ENCODE results near the gene FANCI. TPM values are rescaled to one million over a fixed set of nuclear protein-coding genes. Genes with fewer than 3 reads are reported as not detected.
A peak's percentile ranks its signal among the peaks of the same experiment; 100 is the strongest.

Gene FANCI
- total RNA-seq, 2 donors from 2014 or later, result 1.0 to 7.3 TPM

DNA sequence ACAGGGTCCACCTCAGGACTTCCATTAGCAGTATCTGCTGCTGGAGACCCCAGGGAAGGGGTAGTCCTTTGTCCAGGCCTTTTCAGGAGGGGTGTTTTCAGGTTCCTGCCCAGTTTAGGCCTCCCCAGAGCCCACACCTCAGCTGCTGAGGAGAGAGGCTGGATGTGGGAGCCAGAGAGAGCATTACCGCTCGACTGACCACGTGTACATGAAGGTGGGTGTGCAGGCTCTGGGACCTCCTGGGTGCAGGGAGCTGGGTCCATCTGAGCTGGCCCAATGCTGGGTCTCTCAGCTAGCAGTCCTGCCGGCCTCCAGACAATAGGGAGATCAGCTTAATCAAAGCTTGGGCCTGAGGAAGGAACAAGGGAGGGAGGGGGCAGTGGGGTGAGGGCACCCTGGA, 120.0 kb downstream of the FANCI start:
- Histone ChIP-seq H3K4me1 (peaks cover 33% of the 10 kb centered on the region), H3K27me3 (peaks cover 0 to 69% of the 10 kb centered on the region in 2 donors), H3K9me3 (no peaks in the 10 kb centered on the region), H3K27ac (no peak overlapping the region), H3K4me3 (no peak overlapping the region), H3K36me3 (replicated peaks in 1 of 2; ENCODE audit: insufficient read depth in 1 of 2, low read depth in 2 of 2) (no peaks in the 10 kb centered on the region)
- WGBS, 2 donors, result 23 to 43% methylated on average over 1 to 4 of the region's 4 CpGs
- TF ChIP-seq POLR2A (IDR thresholded peaks at IDR 0.05), result no peak
- TF ChIP-seq, protein P1, sequence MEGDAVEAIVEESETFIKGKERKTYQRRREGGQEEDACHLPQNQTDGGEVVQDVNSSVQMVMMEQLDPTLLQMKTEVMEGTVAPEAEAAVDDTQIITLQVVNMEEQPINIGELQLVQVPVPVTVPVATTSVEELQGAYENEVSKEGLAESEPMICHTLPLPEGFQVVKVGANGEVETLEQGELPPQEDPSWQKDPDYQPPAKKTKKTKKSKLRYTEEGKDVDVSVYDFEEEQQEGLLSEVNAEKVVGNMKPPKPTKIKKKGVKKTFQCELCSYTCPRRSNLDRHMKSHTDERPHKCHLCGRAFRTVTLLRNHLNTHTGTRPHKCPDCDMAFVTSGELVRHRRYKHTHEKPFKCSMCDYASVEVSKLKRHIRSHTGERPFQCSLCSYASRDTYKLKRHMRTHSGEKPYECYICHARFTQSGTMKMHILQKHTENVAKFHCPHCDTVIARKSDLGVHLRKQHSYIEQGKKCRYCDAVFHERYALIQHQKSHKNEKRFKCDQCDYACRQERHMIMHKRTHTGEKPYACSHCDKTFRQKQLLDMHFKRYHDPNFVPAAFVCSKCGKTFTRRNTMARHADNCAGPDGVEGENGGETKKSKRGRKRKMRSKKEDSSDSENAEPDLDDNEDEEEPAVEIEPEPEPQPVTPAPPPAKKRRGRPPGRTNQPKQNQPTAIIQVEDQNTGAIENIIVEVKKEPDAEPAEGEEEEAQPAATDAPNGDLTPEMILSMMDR (IDR thresholded peaks at IDR 0.05), result no peak
- DNase-seq (no peak), ATAC-seq (no peak)
- intact Hi-C loops (cut with DNase I), result loop anchor here (5.0 to 10.0 kb wide), 2 partner anchors 54 to 191 kb away; no protein-coding TSS in a partner anchor

DNA sequence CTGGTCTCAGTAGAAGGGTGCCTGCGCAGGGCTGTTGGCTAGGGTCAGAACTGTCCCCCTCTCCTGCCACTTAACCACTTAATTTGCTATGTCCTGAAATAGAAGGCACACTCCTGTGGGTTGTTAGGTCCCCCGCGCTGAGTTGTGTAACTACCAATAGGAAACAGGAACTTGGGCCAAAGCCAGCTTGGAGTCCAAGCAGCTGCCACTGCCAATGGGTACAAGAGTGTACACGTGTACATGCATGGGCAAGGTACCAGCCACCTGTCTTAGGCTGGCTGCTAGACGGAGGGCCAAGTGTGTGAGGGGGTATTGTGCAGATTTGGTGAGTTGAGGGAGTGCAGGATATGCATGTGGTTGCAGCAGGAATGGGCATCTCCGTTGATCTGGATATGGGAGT, 120.6 kb downstream of the FANCI start:
- DNase-seq (peak in 3 of 4 donors; percentile 40 to 62 (median 48)), ATAC-seq (no peak)
- Histone ChIP-seq H3K4me3 (no peak overlapping the region), H3K27me3 (peaks cover 0 to 69% of the 10 kb centered on the region in 2 donors), H3K4me1 (peaks cover 27% of the 10 kb centered on the region), H3K9me3 (no peaks in the 10 kb centered on the region), H3K27ac (no peak overlapping the region), H3K36me3 (replicated peaks in 1 of 2; ENCODE audit: insufficient read depth in 1 of 2, low read depth in 2 of 2) (no peaks in the 10 kb centered on the region)
- TF ChIP-seq, protein P1 (IDR thresholded peaks at IDR 0.05), result no peak
- TF ChIP-seq POLR2A (IDR thresholded peaks at IDR 0.05), result no peak
- WGBS, 2 donors, result 16 to 18% methylated on average over 5 to 6 of the region's 6 CpGs
- intact Hi-C loops (cut with DNase I), result loop anchor here (5.0 to 10.0 kb wide), 2 partner anchors 53 to 190 kb away; no protein-coding TSS in a partner anchor

DNA sequence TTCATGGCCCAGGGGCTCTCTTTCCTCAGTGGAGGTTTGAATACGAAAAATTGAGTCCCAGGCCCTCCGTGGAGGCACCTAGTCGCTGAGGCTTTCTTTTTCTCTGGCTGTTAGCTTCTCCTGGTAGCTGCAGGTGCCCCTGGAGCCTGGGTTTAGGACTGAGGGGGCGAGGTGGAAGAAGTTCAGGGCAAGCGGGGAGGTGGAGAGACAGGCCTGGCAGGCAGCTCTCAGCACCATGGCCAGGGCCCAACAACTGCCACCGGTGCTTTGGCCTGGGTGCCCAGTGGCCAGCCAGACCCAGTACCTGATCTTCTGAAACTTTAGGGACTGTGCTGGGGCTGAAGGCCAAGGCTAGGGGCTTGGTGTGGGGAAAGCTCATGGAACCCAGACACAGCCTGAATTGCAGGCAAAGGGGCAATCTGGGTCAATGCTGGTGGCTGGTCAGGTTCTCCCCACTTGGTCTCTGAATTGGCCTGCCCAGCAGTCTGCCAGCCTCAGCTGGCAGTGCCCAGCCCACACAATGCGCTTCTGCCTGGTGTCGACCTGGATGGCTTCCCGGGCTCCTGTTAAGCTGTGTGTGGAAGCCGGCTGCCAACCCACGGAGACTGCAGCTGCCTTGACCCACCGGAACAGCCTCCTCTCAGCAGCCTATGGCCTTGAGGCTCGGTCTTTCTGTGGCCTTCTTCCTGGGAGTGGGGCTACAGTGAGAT, 121.1 kb downstream of the FANCI start:
- H3K27ac ChIP-seq, result no peak overlapping the region
- TF ChIP-seq, protein P1 (IDR thresholded peaks at IDR 0.05), result no peak
- TF ChIP-seq POLR2A (IDR thresholded peaks at IDR 0.05), result no peak
- intact Hi-C loops (cut with DNase I), result loop anchor here (5.0 to 10.0 kb wide), 2 partner anchors 52 to 190 kb away; no protein-coding TSS in a partner anchor
- ATAC-seq (no peak), DNase-seq (no peak)
- no peaks in the 10 kb centered on the region for H3K9me3 ChIP-seq
- H3K36me3 ChIP-seq (replicated peaks in 1 of 2; ENCODE audit: insufficient read depth in 1 of 2, low read depth in 2 of 2), result no peaks in the 10 kb centered on the region
- 20% methylated on average over 4 to 13 of the region's 13 CpGs for WGBS, 2 donors
- H3K4me1 ChIP-seq, result peaks cover 25% of the 10 kb centered on the region
- no peak overlapping the region for H3K4me3 ChIP-seq
- H3K27me3 ChIP-seq, result peaks cover 0 to 65% of the 10 kb centered on the region in 2 donors

DNA sequence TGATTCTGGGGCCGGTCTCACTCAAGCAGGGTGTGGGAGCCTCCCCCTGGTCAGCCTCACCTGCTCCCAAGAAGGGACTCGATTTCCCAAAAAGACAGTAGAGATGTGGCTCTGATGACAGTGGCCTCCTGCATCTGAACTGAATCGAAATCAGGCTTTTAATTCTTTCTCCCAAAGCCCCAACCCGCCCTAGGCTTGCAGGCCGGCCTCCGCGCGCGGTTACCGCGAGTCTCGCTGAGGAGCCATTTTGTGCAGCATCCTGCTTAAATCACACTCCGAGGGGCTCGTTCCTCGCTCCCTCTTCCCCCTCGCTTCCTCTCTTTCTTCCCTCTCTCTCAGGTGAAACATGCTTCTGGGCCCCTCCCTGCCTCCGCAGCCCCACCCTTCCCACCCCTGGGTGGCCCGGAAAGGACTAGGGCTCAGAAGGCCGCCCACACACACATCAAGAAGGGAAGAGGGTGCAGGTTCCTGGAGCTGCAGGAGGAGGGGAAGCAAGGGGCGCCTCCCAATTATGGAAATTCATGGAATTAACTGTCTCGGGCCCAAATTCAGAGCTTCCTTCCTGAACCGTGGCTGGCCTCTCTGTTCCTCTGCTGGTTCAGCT, 121.8 kb downstream of the FANCI start:
- Histone ChIP-seq H3K4me1 (peaks cover 25% of the 10 kb centered on the region), H3K27me3 (peaks cover 0 to 66% of the 10 kb centered on the region in 2 donors), H3K27ac (no peak overlapping the region), H3K4me3 (no peak overlapping the region), H3K36me3 (replicated peaks in 1 of 2; ENCODE audit: insufficient read depth in 1 of 2, low read depth in 2 of 2) (no peaks in the 10 kb centered on the region), H3K9me3 (no peaks in the 10 kb centered on the region)
- WGBS, 2 donors, result 16 to 17% methylated on average over 21 to 22 of the region's 22 CpGs
- intact Hi-C loops (cut with DNase I), result loop anchor here (10.0 kb wide), 1 partner anchor 189 kb away; no protein-coding TSS in a partner anchor
- DNase-seq (no peak), ATAC-seq (no peak)
- TF ChIP-seq, protein P1 (IDR thresholded peaks at IDR 0.05), result no peak
- no peak for TF ChIP-seq POLR2A (IDR thresholded peaks at IDR 0.05)

Small RNA genes lying within 50 kb of the gene (microRNA-seq; reads per million reads assigned to microRNA genes)
- gene MIR6766 (ENCODE audit: borderline number of aligned reads in 2 of 2, borderline replicate concordance in 2 of 2), result 0 to 0.93 reads per million in 2 donors

Small RNA genes lying within 50 kb of the gene (small RNA-seq; reads per million reads assigned to genes)
- not detected for gene MIR6766

Other genes starting within 250 kb of the FANCI start
- gene ABHD2, start 155.5 kb upstream of the FANCI start, total RNA-seq, result 100 to 1,000 TPM in 1 of 2 donors, 10 to 100 TPM in 1; 50.8 to 136 TPM
- not detected for gene RLBP1, start 22.4 kb upstream of the FANCI start, total RNA-seq
- 10 to 100 TPM; 60.7 to 67.2 TPM for gene POLG, start 90.8 kb downstream of the FANCI start, total RNA-seq

Data from body of pancreas (tissue), 4 donors.